Calu3 (cell line): Measurements from ENCODE around the gene MINDY3. TPM values are rescaled to one million over a fixed set of nuclear protein-coding genes. Genes with fewer than 3 reads are reported as not detected.

Experiments used
- BruUV-seq: library from RNA; stranded (reverse); fragments of 400-500 nt; replicated peaks from 2 replicates; lab custom pipeline; 2021; lab: Mats Ljungman, UMichigan
- CTCF ChIA-PET: fragments of 300-600 bp; sonication (Branson Sonifier 250); formaldehyde crosslinking; loops from one replicate; lab custom pipeline; 2022; ENCODE audit warnings: antibody characterized with exemption; lab: Charles Lee
- DNase-seq: peaks from one replicate; pipeline ENCODE4 v3.0.0; 2022
- H3K27ac Mint-ChIP-seq: one replicate; pipeline ENCODE4 v1.8.0; 2022; ENCODE audit warnings: mixed read lengths; ENCODE audit not compliant: unreplicated experiment
- H3K27me3 Mint-ChIP-seq: one replicate; pipeline ENCODE4 v1.8.0; 2022; ENCODE audit warnings: mixed read lengths; ENCODE audit not compliant: unreplicated experiment
- H3K36me3 Mint-ChIP-seq: one replicate; pipeline ENCODE4 v1.8.0; 2022; ENCODE audit warnings: mild to moderate bottlenecking, moderate library complexity, mixed read lengths; ENCODE audit not compliant: insufficient read depth, unreplicated experiment
- H3K4me1 Mint-ChIP-seq: one replicate; pipeline ENCODE4 v1.8.0; 2022; ENCODE audit warnings: mild to moderate bottlenecking, low read depth, mixed read lengths; ENCODE audit not compliant: unreplicated experiment
- H3K4me3 Mint-ChIP-seq: one replicate; pipeline ENCODE4 v1.8.0; 2022; ENCODE audit warnings: mild to moderate bottlenecking, low read depth, moderate library complexity, mixed read lengths; ENCODE audit not compliant: unreplicated experiment
- H3K9me3 Mint-ChIP-seq: one replicate; pipeline ENCODE4 v1.8.0; 2022; ENCODE audit warnings: low read depth, mixed read lengths; ENCODE audit not compliant: unreplicated experiment
- CTCF ChIP-seq: fragments of 200-600 bp; IDR thresholded peaks from one replicate; pipeline ENCODE4 v1.8.0; 2022; ENCODE audit warnings: antibody characterized with exemption; ENCODE audit not compliant: unreplicated experiment
- intact Hi-C: fragments of 100-400 bp; cut with micrococcal nuclease; formaldehyde crosslinking; loops from one replicate; pipeline ENCODE4 v1.10.0; 2022; ENCODE audit not compliant: unreplicated experiment
- total RNA-seq: library from RNA; stranded (reverse); gene quantifications from 2 replicates; pipeline ENCODE4 v1.2.3, GENCODE V29; 2022

Gene MINDY3
- total RNA-seq, 1 experiment from 2014 or later, result 17.8 TPM

- Mint-ChIP-seq H3K36me3 (no peaks in the 10 kb centered on the region), H3K9me3 (no peaks in the 10 kb centered on the region), H3K4me1 (peaks cover 9% of the 10 kb centered on the region), H3K27me3 (no peaks in the 10 kb centered on the region), H3K27ac (no peak overlapping the region), H3K4me3 (no peak overlapping the region)
- DNase-seq, result no peak
- no TSS peak for BruUV-seq
- CTCF ChIA-PET, result no interaction called here
- intact Hi-C loops, result no loop called here
- no peak for TF ChIP-seq CTCF
These were observed 112.7 kb downstream of the MINDY3 start for GRCh38 chr10:15747632-15748031.

GRCh38 chr10:15745751-15746150 is 114.6 kb downstream of the MINDY3 start:
- no peaks in the 10 kb centered on the region for H3K27me3 Mint-ChIP-seq
- no peak for DNase-seq
- CTCF ChIA-PET, result no interaction called here
- H3K27ac Mint-ChIP-seq, result no peak overlapping the region
- intact Hi-C loops, result no loop called here
- peaks cover 9% of the 10 kb centered on the region for H3K4me1 Mint-ChIP-seq
- H3K9me3 Mint-ChIP-seq, result no peaks in the 10 kb centered on the region
- H3K4me3 Mint-ChIP-seq, result no peak overlapping the region
- no peaks in the 10 kb centered on the region for H3K36me3 Mint-ChIP-seq
- TF ChIP-seq CTCF, result no peak
- no TSS peak for BruUV-seq

- no peaks in the 10 kb centered on the region for H3K9me3 Mint-ChIP-seq
- CTCF ChIA-PET, result no interaction called here
- H3K27me3 Mint-ChIP-seq, result no peaks in the 10 kb centered on the region
- peak; percentile 48 for DNase-seq
- BruUV-seq, result no TSS peak
- H3K4me3 Mint-ChIP-seq, result no peak overlapping the region
- H3K4me1 Mint-ChIP-seq, result peaks cover 9% of the 10 kb centered on the region
- peak; percentile 56 for TF ChIP-seq CTCF
- H3K27ac Mint-ChIP-seq, result no peak overlapping the region
- no peaks in the 10 kb centered on the region for H3K36me3 Mint-ChIP-seq
- intact Hi-C loops, result loop anchor here (5.0 kb wide), 1 partner anchor 78 kb away; no protein-coding TSS in a partner anchor
These were observed 116.0 kb downstream of the MINDY3 start for GRCh38 chr10:15744217-15744865.

GRCh38 chr10:15743443-15743842 is 116.9 kb downstream of the MINDY3 start:
- no peak for TF ChIP-seq CTCF
- CTCF ChIA-PET, result no interaction called here
- peaks cover 8% of the 10 kb centered on the region for H3K4me1 Mint-ChIP-seq
- H3K27ac Mint-ChIP-seq, result no peak overlapping the region
- no peaks in the 10 kb centered on the region for H3K27me3 Mint-ChIP-seq
- DNase-seq, result no peak
- no TSS peak for BruUV-seq
- H3K36me3 Mint-ChIP-seq, result no peaks in the 10 kb centered on the region
- no peak overlapping the region for H3K4me3 Mint-ChIP-seq
- no peaks in the 10 kb centered on the region for H3K9me3 Mint-ChIP-seq
- intact Hi-C loops, result loop anchor here (5.0 kb wide), 1 partner anchor 79 kb away; no protein-coding TSS in a partner anchor
